Adrenal gland (tissue), 12 donors: ENCODE measurements around the gene HNRNPA3. TPM values are rescaled to one million over a fixed set of nuclear protein-coding genes. Genes with fewer than 3 reads are reported as not detected.
A peak's percentile ranks its signal among the peaks of the same experiment; 100 is the strongest.

Source experiments
- DNase-seq, 7 donors: peaks; one replicate each; pipeline ENCODE4 v3.0.0-alpha.2; 2019 to 2020
- H3K27ac ChIP-seq, 5 donors: fragments of 200-600 bp; sonication (generic) in 4 of 5; 1 replicate in 3 of 5; 2 replicates in 2 of 5; pipeline versions ENCODE4 v1.5.1 to v1.8.0; 2016 to 2020; ENCODE audit warnings: mild to moderate bottlenecking in 1 of 5
- H3K27me3 ChIP-seq: fragments of 200-600 bp; 2 replicates; pipeline ENCODE4 v1.8.0; 2021
- H3K36me3 ChIP-seq, 2 donors: fragments of 200-600 bp; replicated peaks in 1 of 2; 1 replicate in 1 of 2; 2 replicates in 1 of 2; pipeline versions ENCODE4 v1.5.1 to v1.8.0; 2018 to 2022
- H3K4me1 ChIP-seq, 2 donors: fragments of 200-600 bp; replicated peaks in 1 of 2; 1 replicate in 1 of 2; 2 replicates in 1 of 2; pipeline versions ENCODE4 v1.5.1 to v1.8.0; 2018 to 2021
- H3K4me3 ChIP-seq, 4 donors: fragments of 200-600 bp; sonication (generic) in 3 of 4; one replicate each; pipeline ENCODE4 v1.5.1; 2016 to 2018
- H3K9me3 ChIP-seq, 3 donors: fragments of 200-600 bp; sonication (generic) in 1 of 3; replicated peaks in 1 of 3; 1 replicate in 2 of 3; 2 replicates in 1 of 3; pipeline versions ENCODE4 v1.5.1 to v1.8.0; 2016 to 2021
- CTCF ChIP-seq, 6 experiments: fragments of 450-650 bp in 4 of 6; fragments of 200-600 bp in 2 of 6; sonication (generic) in 1 of 6; IDR thresholded peaks; 1 replicate in 5 of 6; 2 replicates in 1 of 6; pipeline versions ENCODE4 v1.5.1 to v1.8.0; 2016 to 2021; ENCODE audit warnings: antibody characterized with exemption in 6 of 6, mild to moderate bottlenecking in 2 of 6, moderate library complexity in 1 of 6
- POLR2A ChIP-seq, 2 donors: fragments of 450-650 bp; IDR thresholded peaks; one replicate each; pipeline ENCODE4 v1.6.1; 2017; ENCODE audit warnings: antibody characterized with exemption in 2 of 2, mild to moderate bottlenecking in 2 of 2, moderate library complexity in 1 of 2
- WGBS, 4 donors: extraction: QIAGEN DNeasy Blood & Tissue Kit in 2 of 4; methylation state at CpG; one replicate each; pipeline versions ENCODE4 v1.1.5 to v1.1.7; 2013 to 2017; 5-methylcytosine and 5-hydroxymethylcytosine counted together
- intact Hi-C, 2 donors: fragments of 100-400 bp; cut with DNase I; formaldehyde crosslinking; loops; one replicate each; pipeline versions ENCODE4 v1.14.1 to v1.15.0; 2022 to 2023
- polyA plus RNA-seq, 3 donors: library from polyadenylated mRNA; stranded (reverse); fragments of 200-250 nt in 2 of 3; fragments of 350-450 nt in 1 of 3; fragmentation: Illumina TruSeq in 1 of 3; extraction: RNeasy Lipid Tissue Mini Kit (QIAGEN cat#74804) in 1 of 3; gene quantifications; one replicate each; pipeline ENCODE4 v1.2.3, GENCODE V29; 2013 to 2014
- total RNA-seq, 9 donors: library from RNA; depleted of rRNA in 4 of 9; stranded (reverse); fragments of >200 nt in 4 of 9; fragments of 120-200 nt in 1 of 9; fragmentation: NEBNext Ultra II Directional in 1 of 9; extraction: Animal tissue kit (Norgen Biotek cat#: 25700) in 1 of 9; gene quantifications; one replicate each; pipeline versions ENCODE4 v1.1.0 to v1.2.4, GENCODE V29; 2013 to 2023
- donor health status: healthy with polysubstance abuse.
- donor health status: Bipolar disorder and iron deficiency.
- donor health status: DM: yes; HTN: yes; CAD: no.
- donor health status: DM: no; HTN: no; CAD: no.
- donor health status: DM: no; HTN: no; CAD: no.
- donor health status: DM: yes; HTN: yes; CAD: no.

HNRNPA3 gene
- total and polyA plus RNA-seq, 12 donors: 22.6 to 223 (median 107) TPM

GRCh38 chr2:177242121-177242987 is 29.8 kb downstream of the HNRNPA3 start:
- Histone ChIP-seq H3K4me1 (peaks cover 77 to 94% of the 10 kb centered on the region in 2 donors), H3K27me3 (no peaks in the 10 kb centered on the region), H3K36me3 (no peaks in the 10 kb centered on the region), H3K27ac (peak overlapping the region; percentile 80 to 92 (median 88)), H3K4me3 (peak overlapping the region in 1 of 4 donors; percentile 34), H3K9me3 (no peaks in the 10 kb centered on the region)
- DNase-seq: peak in 2 of 7 donors; percentile 38 to 58
- intact Hi-C loops: no loop called here
- no peak for TF ChIP-seq CTCF (IDR thresholded peaks at IDR 0.05)
- peak in 1 of 2 donors; percentile 60 for TF ChIP-seq POLR2A (IDR thresholded peaks at IDR 0.05)
- 10 to 19% (median 16%) methylated on average over 5 of the region's 5 CpGs for WGBS, 4 donors

GRCh38 chr2:177243073-177243472 is 30.5 kb downstream of the HNRNPA3 start:
- H3K4me3 ChIP-seq: peak overlapping the region in 1 of 4 donors; percentile 34
- intact Hi-C loops: no loop called here
- no peak for DNase-seq
- H3K27me3 ChIP-seq: no peaks in the 10 kb centered on the region
- peak overlapping the region; percentile 80 to 92 (median 88) for H3K27ac ChIP-seq
- H3K9me3 ChIP-seq: no peaks in the 10 kb centered on the region
- TF ChIP-seq CTCF (IDR thresholded peaks at IDR 0.05) (no peak), POLR2A (IDR thresholded peaks at IDR 0.05) (no peak)
- 90 to 95% (median 90%) methylated on average over 3 of the region's 3 CpGs for WGBS, 4 donors
- H3K4me1 ChIP-seq: peaks cover 77 to 91% of the 10 kb centered on the region in 2 donors
- no peaks in the 10 kb centered on the region for H3K36me3 ChIP-seq

GRCh38 chr2:177243476-177243875 is 30.9 kb downstream of the HNRNPA3 start:
- Histone ChIP-seq H3K36me3 (no peaks in the 10 kb centered on the region), H3K4me1 (peaks cover 77 to 91% of the 10 kb centered on the region in 2 donors), H3K4me3 (no peak overlapping the region), H3K27me3 (no peaks in the 10 kb centered on the region), H3K9me3 (no peaks in the 10 kb centered on the region), H3K27ac (peak overlapping the region; percentile 80 to 92 (median 88))
- DNase-seq: no peak
- intact Hi-C loops: no loop called here
- TF ChIP-seq CTCF (IDR thresholded peaks at IDR 0.05): no peak
- TF ChIP-seq POLR2A (IDR thresholded peaks at IDR 0.05): no peak

GRCh38 chr2:177244244-177244771 is 31.7 kb downstream of the HNRNPA3 start:
- no peaks in the 10 kb centered on the region for H3K9me3 ChIP-seq
- intact Hi-C loops: no loop called here
- H3K4me3 ChIP-seq: no peak overlapping the region
- H3K36me3 ChIP-seq: no peaks in the 10 kb centered on the region
- 92 to 98% (median 97%) methylated on average over 6 of the region's 6 CpGs for WGBS, 4 donors
- peak overlapping the region; percentile 24 to 88 (median 58) for H3K27ac ChIP-seq
- no peak for DNase-seq
- no peaks in the 10 kb centered on the region for H3K27me3 ChIP-seq
- peaks cover 72 to 91% of the 10 kb centered on the region in 2 donors for H3K4me1 ChIP-seq
- TF ChIP-seq CTCF (IDR thresholded peaks at IDR 0.05): no peak
- TF ChIP-seq POLR2A (IDR thresholded peaks at IDR 0.05): no peak
